ENCODE results near the gene C16orf74. TPM values are rescaled to one million over a fixed set of nuclear protein-coding genes. Genes with fewer than 3 reads are reported as not detected.

C16orf74 gene
- total and polyA plus RNA-seq, 2 of the 8 experiments (the other 6 are each of a cell fraction or from before 2014, with no cell fraction given): 7.3 to 9.3 TPM

GRCh38 chr16:85698459-85698891, 52.4 kb downstream of the C16orf74 start:
- H4K5ac ChIP-seq (ENCODE audit: insufficient read length, low read depth, low read length): no peak overlapping the region
- no peak overlapping the region for H3K18ac ChIP-seq (ENCODE audit: extremely low read depth, low read length)
- no peak overlapping the region for H2BK5ac ChIP-seq (ENCODE audit: low read depth, low read length)
- no peak overlapping the region for H2BK12ac ChIP-seq (ENCODE audit: low read depth, low read length)
- TF ChIP-seq KDM1A (IDR thresholded peaks at IDR 0.05; ENCODE audit: borderline replicate concordance, low read length): 0 out of 2 replicates have a peak, but pooled peaks have one; percentile 20
- no peak for TF ChIP-seq RAD21 (IDR thresholded peaks at IDR 0.05 in 1 of 2, conservative IDR thresholded peaks at IDR 0.05 in 1 of 2; ENCODE audit: low read depth in 2 of 2, low read length in 2 of 2)
- no peak overlapping the region for H3K27ac ChIP-seq (ENCODE audit: low read depth, low read length)
- H2BK120ac ChIP-seq (replicated peaks; ENCODE audit: low read depth, low read length): no peak overlapping the region
- H3K4me1 ChIP-seq (replicated peaks in 1 of 4; ENCODE audit: control insufficient read depth in 3 of 4, insufficient read depth in 4 of 4, low read length in 3 of 4): peaks cover 0 to 6% (median 2%) of the 10 kb centered on the region in 4 experiments; a peak in 3 of 7 replicates
- H3K4ac ChIP-seq (replicated peaks; ENCODE audit: insufficient read length, low read depth, low read length): no peak overlapping the region
- no peak overlapping the region for H3K23ac ChIP-seq (ENCODE audit: insufficient read length)
- 88% methylated on average over 5 of the region's 7 CpGs; no CpG with 5 or more reads in 1 of the 2 experiments for WGBS, 2 experiments (ENCODE audit: extremely low coverage in 1 of 2, insufficient coverage in 1 of 2, insufficient read length in 1 of 2, insufficient replicate concordance in 2 of 2, low coverage in 1 of 2, low lambda C conversion rate in 2 of 2, missing lambda C conversion rate in 1 of 2)
- no peaks in the 10 kb centered on the region for H3K36me3 ChIP-seq (ENCODE audit: control insufficient read depth in 2 of 4, insufficient read depth in 4 of 4, low read length in 3 of 4)
- H3K56ac ChIP-seq (replicated peaks; ENCODE audit: insufficient read length, low read depth, low read length): no peak overlapping the region
- no peaks in the 10 kb centered on the region for H3K27me3 ChIP-seq (replicated peaks in 1 of 4; ENCODE audit: control insufficient read depth in 3 of 4, extremely low read depth in 1 of 4, insufficient read depth in 3 of 4, low read length in 3 of 4)
- H3K79me2 ChIP-seq (ENCODE audit: control insufficient read depth in 1 of 2, insufficient read depth in 2 of 2, low read length in 2 of 2): no peaks in the 10 kb centered on the region
- no peak overlapping the region for H3K9ac ChIP-seq (replicated peaks in 1 of 4; ENCODE audit: extremely low read depth in 1 of 4, low read depth in 3 of 4, low read length in 3 of 4)
- FAIRE-seq: no peak
- H3K14ac ChIP-seq (ENCODE audit: insufficient read length): no peak overlapping the region
- H3K9me3 ChIP-seq (ENCODE audit: insufficient read depth in 2 of 2, low read depth in 1 of 2, low read length in 1 of 2): no peaks in the 10 kb centered on the region
- no peaks in the 10 kb centered on the region for H3K79me1 ChIP-seq (ENCODE audit: low read depth, low read length)
- no peaks in the 10 kb centered on the region for H4K20me1 ChIP-seq (replicated peaks in 1 of 2; ENCODE audit: control insufficient read depth in 1 of 2, insufficient read depth in 2 of 2, low read length in 2 of 2)
- no peak overlapping the region for H3K4me2 ChIP-seq (ENCODE audit: insufficient read depth in 1 of 2, low read depth in 2 of 2, low read length in 2 of 2)
- H4K91ac ChIP-seq (replicated peaks; ENCODE audit: insufficient read length, low read length): no peak overlapping the region
- CTCF ChIA-PET (ENCODE audit: partially characterized antibody): interaction anchor here (0.6 to 37.0 kb wide), 13 partner anchors 8 to 1791 kb away, joined by 3 to 620 read pairs (median 5); partner anchors contain the start of gene GINS2
- DNase-seq (ENCODE audit: low read depth in 1 of 2, low spot score in 2 of 2): no peak
- no peak overlapping the region for H4K8ac ChIP-seq (ENCODE audit: extremely low read depth, insufficient read depth, low read length)
- H3K4me3 ChIP-seq (ENCODE audit: extremely low read depth in 1 of 4, insufficient read depth in 2 of 4, low read depth in 3 of 4, low read length in 4 of 4): no peak overlapping the region
- H3K23me2 ChIP-seq (ENCODE audit: low read depth, low read length): no peaks in the 10 kb centered on the region
- H2BK20ac ChIP-seq (ENCODE audit: low read length): no peak overlapping the region
- POLR2A ChIA-PET (ENCODE audit: partially characterized antibody): interaction anchor here (1.4 to 2.5 kb wide), 3 partner anchors 9 to 36 kb away, joined by 4 to 12 read pairs (median 6); partner anchors contain the start of gene GINS2
- no peak overlapping the region for H2AFZ ChIP-seq (ENCODE audit: low read length)
- H2BK15ac ChIP-seq (ENCODE audit: low read length): 0 out of 2 replicates have a peak overlapping the region, but pooled peaks have one; percentile 72
- no peak overlapping the region for H2AK5ac ChIP-seq (ENCODE audit: low read depth, low read length)
